HG03139 (cell line): Measurements from ENCODE around the gene CAV3.

Experiments
- ATAC-seq: cut with Tn5 transposase; IDR thresholded peaks from one replicate; pipeline ENCODE4 v1.9.1; 2021; ENCODE audit not compliant: unreplicated experiment

The CAV3 gene

GRCh38 chr3:8790529-8790928, 56.9 kb downstream of the CAV3 start:
- no peak for ATAC-seq

- no peak for ATAC-seq
Observed at GRCh38 chr3:8793242-8793641, 59.6 kb downstream of the CAV3 start.

- no peak for ATAC-seq
Observed at GRCh38 chr3:8794247-8794646, 60.6 kb downstream of the CAV3 start.
